HG03175 (cell line): ENCODE measurements around the gene IL6R.

Source experiments
- ATAC-seq: cut with Tn5 transposase; IDR thresholded peaks from one replicate; pipeline ENCODE4 v1.9.1; 2021; ENCODE audit warnings: mild to moderate bottlenecking, moderate library complexity; ENCODE audit not compliant: unreplicated experiment

IL6R gene

GRCh38 chr1:154503898-154504297 is 98.8 kb downstream of the IL6R start:
- no peak for ATAC-seq

- no peak for ATAC-seq
These were observed 107.6 kb downstream of the IL6R start for GRCh38 chr1:154512760-154513159.

DNA sequence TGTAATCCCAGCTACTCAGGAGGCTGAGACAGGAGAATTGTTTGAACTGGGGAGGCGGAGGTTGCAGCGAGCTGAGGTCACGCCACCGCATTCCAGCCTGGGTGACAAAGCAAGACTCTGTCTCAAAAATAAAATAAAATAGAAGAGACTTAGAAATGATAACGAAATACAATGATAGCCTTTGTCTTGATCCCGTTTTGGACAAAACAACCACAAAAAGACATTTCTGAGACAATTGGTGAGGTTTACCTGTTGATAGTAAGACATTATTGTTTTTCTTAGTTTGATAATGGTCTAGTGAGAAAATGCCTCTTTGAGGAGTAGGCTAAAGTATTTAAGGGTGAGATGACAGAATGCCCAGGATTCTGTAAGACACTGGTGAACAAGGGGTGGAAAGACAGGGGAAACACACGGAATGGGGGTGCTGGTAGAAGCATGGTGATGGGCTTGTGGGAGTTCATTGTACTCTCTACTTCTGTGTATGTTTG is 109.0 kb downstream of the IL6R start:
- no peak for ATAC-seq

- no peak for ATAC-seq
These were observed 112.5 kb downstream of the IL6R start for GRCh38 chr1:154517661-154518060.
